Measurements from ENCODE around the gene GMPPA. TPM values are rescaled to one million over a fixed set of nuclear protein-coding genes. Genes with fewer than 3 reads are reported as not detected.

Gene GMPPA
- total and polyA plus RNA-seq, 4 donors: 20.2 to 59.4 (median 43.4) TPM

- no peaks in the 10 kb centered on the region for H3K4me1 ChIP-seq (ENCODE audit: control insufficient read depth in 4 of 4, insufficient read depth in 4 of 4, low read length in 3 of 4)
- no peaks in the 10 kb centered on the region for H3K36me3 ChIP-seq (ENCODE audit: control insufficient read depth in 4 of 4, insufficient read depth in 3 of 4, low read depth in 1 of 4, low read length in 3 of 4)
- TF ChIP-seq ATF3 (IDR thresholded peaks at IDR 0.05): no peak
- 95% methylated on average over 23 of the region's 23 CpGs for WGBS
- H3K27me3 ChIP-seq (ENCODE audit: control insufficient read depth in 4 of 4, insufficient read depth in 4 of 4, low read length in 3 of 4): no peaks in the 10 kb centered on the region
- no peak overlapping the region for H3K4me3 ChIP-seq (ENCODE audit: low read depth in 1 of 3, low read length in 3 of 3)
- no peak overlapping the region for H3K9ac ChIP-seq (ENCODE audit: low read depth in 1 of 2, low read length in 2 of 2)
- H3K27ac ChIP-seq (ENCODE audit: low read depth in 1 of 2, low read length in 2 of 2): no peak overlapping the region
- DNase-seq (ENCODE audit: low spot score): no peak
- no peaks in the 10 kb centered on the region for H3K9me3 ChIP-seq (ENCODE audit: control insufficient read depth in 4 of 4, low read length in 3 of 4)
Measured at GRCh38 chr2:219468410-219469185, 30.1 kb upstream of the GMPPA start.

GRCh38 chr2:219469186-219469724 is 29.4 kb upstream of the GMPPA start:
- no peaks in the 10 kb centered on the region for H3K9me3 ChIP-seq (ENCODE audit: control insufficient read depth in 4 of 4, low read length in 3 of 4)

GRCh38 chr2:219470429-219470828 is 28.3 kb upstream of the GMPPA start:
- Histone ChIP-seq H3K9ac (ENCODE audit: low read depth in 1 of 2, low read length in 2 of 2) (no peak overlapping the region), H3K9me3 (ENCODE audit: control insufficient read depth in 4 of 4, low read length in 3 of 4) (no peaks in the 10 kb centered on the region), H3K27me3 (ENCODE audit: control insufficient read depth in 4 of 4, insufficient read depth in 4 of 4, low read length in 3 of 4) (no peaks in the 10 kb centered on the region), H3K4me3 (ENCODE audit: low read depth in 1 of 3, low read length in 3 of 3) (no peak overlapping the region), H3K36me3 (ENCODE audit: control insufficient read depth in 4 of 4, insufficient read depth in 3 of 4, low read depth in 1 of 4, low read length in 3 of 4) (no peaks in the 10 kb centered on the region), H3K4me1 (ENCODE audit: control insufficient read depth in 4 of 4, insufficient read depth in 4 of 4, low read length in 3 of 4) (no peaks in the 10 kb centered on the region), H3K27ac (ENCODE audit: low read depth in 1 of 2, low read length in 2 of 2) (no peak overlapping the region)
- no peak for DNase-seq (ENCODE audit: low spot score)
- TF ChIP-seq RAD21 (IDR thresholded peaks at IDR 0.05): no peak
- no peak for TF ChIP-seq FOXA1 (IDR thresholded peaks at IDR 0.05)
- TF ChIP-seq YY1 (IDR thresholded peaks at IDR 0.05): no peak
- TF ChIP-seq REST (IDR thresholded peaks at IDR 0.05): no peak
- TF ChIP-seq TAF1 (conservative IDR thresholded peaks at IDR 0.05): no peak
- TF ChIP-seq HNF4G (IDR thresholded peaks at IDR 0.05): no peak
- TF ChIP-seq SP1 (IDR thresholded peaks at IDR 0.05): no peak
- TF ChIP-seq ZBTB33 (IDR thresholded peaks at IDR 0.05): no peak
- WGBS: 64% methylated on average over 4 of the region's 4 CpGs

More at GRCh38 chr2:219469186-219469724, 29.4 kb upstream of the GMPPA start:
- Histone ChIP-seq H3K36me3 (ENCODE audit: control insufficient read depth in 4 of 4, insufficient read depth in 3 of 4, low read depth in 1 of 4, low read length in 3 of 4) (no peaks in the 10 kb centered on the region), H3K4me3 (ENCODE audit: low read depth in 1 of 3, low read length in 3 of 3) (no peak overlapping the region), H3K4me1 (ENCODE audit: control insufficient read depth in 4 of 4, insufficient read depth in 4 of 4, low read length in 3 of 4) (no peaks in the 10 kb centered on the region), H3K9ac (ENCODE audit: low read depth in 1 of 2, low read length in 2 of 2) (no peak overlapping the region), H3K27me3 (ENCODE audit: control insufficient read depth in 4 of 4, insufficient read depth in 4 of 4, low read length in 3 of 4) (no peaks in the 10 kb centered on the region), H3K27ac (ENCODE audit: low read depth in 1 of 2, low read length in 2 of 2) (no peak overlapping the region)
- no peak for DNase-seq (ENCODE audit: low spot score)
- WGBS: 92% methylated on average over 16 of the region's 16 CpGs
- TF ChIP-seq JUND (IDR thresholded peaks at IDR 0.05) (no peak), ATF3 (IDR thresholded peaks at IDR 0.05) (no peak), TAF1 (conservative IDR thresholded peaks at IDR 0.05) (no peak), NR2F2 (IDR thresholded peaks at IDR 0.05) (no peak), HNF4G (IDR thresholded peaks at IDR 0.05) (no peak)

Measured in liver (tissue), 9 donors.